Gastrocnemius medialis (tissue), 4 donors: ENCODE measurements around the gene MAST4. TPM values are rescaled to one million over a fixed set of nuclear protein-coding genes. Genes with fewer than 3 reads are reported as not detected.

Source experiments
- ATAC-seq, 2 donors: fragments of 150-250 bp; one replicate each; pipeline ENCODE4 v1.9.1; 2016
- DNase-seq, 2 donors: peaks; one replicate each; pipeline ENCODE4 v3.0.0-alpha.2; 2019
- H3K27ac ChIP-seq, 4 donors: fragments of 200-600 bp; sonication (generic); 1 replicate in 1 of 4; 2 replicates in 3 of 4; pipeline ENCODE4 v1.5.1; 2016 to 2018; ENCODE audit warnings: mild to moderate bottlenecking in 2 of 4, moderate library complexity in 1 of 4
- H3K27me3 ChIP-seq, 3 donors: fragments of 200-600 bp; sonication (generic) in 2 of 3; 1 replicate in 1 of 3; 2 replicates in 2 of 3; pipeline versions ENCODE4 v1.5.1 to v1.6.0; 2016 to 2019; ENCODE audit warnings: mild to moderate bottlenecking in 1 of 3, moderate library complexity in 1 of 3
- H3K36me3 ChIP-seq, 2 donors: fragments of 200-600 bp; sonication (generic) in 1 of 2; one replicate each; pipeline ENCODE4 v1.5.1; 2017 to 2018
- H3K4me1 ChIP-seq, 2 donors: fragments of 200-600 bp; sonication (generic) in 1 of 2; one replicate each; pipeline ENCODE4 v1.5.1; 2016 to 2017; ENCODE audit warnings: mild to moderate bottlenecking in 2 of 2
- H3K4me3 ChIP-seq, 4 donors: fragments of 200-600 bp; sonication (generic) in 3 of 4; 1 replicate in 1 of 4; 2 replicates in 3 of 4; pipeline ENCODE4 v1.5.1; 2016 to 2019; ENCODE audit warnings: mild to moderate bottlenecking in 2 of 4
- H3K9me3 ChIP-seq, 3 donors: fragments of 200-600 bp; sonication (generic) in 2 of 3; 1 replicate in 1 of 3; 2 replicates in 2 of 3; pipeline ENCODE4 v1.5.1; 2016 to 2019
- CTCF ChIP-seq, 5 experiments: fragments of 450-650 bp in 3 of 5; fragments of 200-600 bp in 2 of 5; sonication (generic) in 2 of 5; IDR thresholded peaks in 4 of 5; conservative IDR thresholded peaks in 1 of 5; 1 replicate in 4 of 5; 2 replicates in 1 of 5; pipeline ENCODE4 v1.5.1; 2016 to 2019; ENCODE audit warnings: antibody characterized with exemption in 5 of 5, mild to moderate bottlenecking in 3 of 5, moderate library complexity in 3 of 5
- POLR2A ChIP-seq, 2 donors: fragments of 450-650 bp; IDR thresholded peaks; one replicate each; pipeline ENCODE4 v1.6.1; 2017; ENCODE audit warnings: antibody characterized with exemption in 2 of 2, mild to moderate bottlenecking in 2 of 2, moderate library complexity in 2 of 2
- in situ Hi-C, 4 donors: fragments of 200-750 bp; cut with MboI; loops; one replicate each; pipeline versions ENCODE4 v1.15.0 to v1.8.0; 2017; ENCODE audit warnings: low sequenced_read_pairs in 4 of 4
- intact Hi-C: fragments of 100-400 bp; cut with DNase I; formaldehyde crosslinking; loops from one replicate; pipeline ENCODE4 v1.15.1; 2023; ENCODE audit warnings: low total_unique reads
- total RNA-seq, 4 donors: library from RNA; depleted of rRNA; stranded (reverse); fragments of >200 nt; gene quantifications; one replicate each; pipeline versions ENCODE4 v1.1.0 to v1.2.3, GENCODE V29; 2016

MAST4 gene
- total RNA-seq, 4 donors from 2014 or later: 24.1 to 42.0 (median 38.5) TPM

GRCh38 chr5:67176936-67177335 is 580.7 kb downstream of the MAST4 start:
- Histone ChIP-seq H3K36me3 (no peaks in the 10 kb centered on the region), H3K4me3 (no peak overlapping the region), H3K9me3 (no peaks in the 10 kb centered on the region), H3K4me1 (no peaks in the 10 kb centered on the region), H3K27me3 (no peaks in the 10 kb centered on the region), H3K27ac (no peak overlapping the region)
- ATAC-seq: no peak
- DNase-seq: no peak
- intact Hi-C loops: no loop called here
- TF ChIP-seq CTCF (IDR thresholded peaks at IDR 0.05 in 4 of 5, conservative IDR thresholded peaks at IDR 0.05 in 1 of 5): no peak
- TF ChIP-seq POLR2A (IDR thresholded peaks at IDR 0.05): no peak
- in situ Hi-C loops: loop anchor here in 1 of 4 donors (25.0 kb wide), 1 partner anchor 865 kb away; no protein-coding TSS in a partner anchor

GRCh38 chr5:67178085-67178484 is 581.9 kb downstream of the MAST4 start:
- Histone ChIP-seq H3K4me3 (no peak overlapping the region), H3K27me3 (no peaks in the 10 kb centered on the region), H3K27ac (no peak overlapping the region), H3K36me3 (no peaks in the 10 kb centered on the region), H3K4me1 (peaks cover 0 to 3% of the 10 kb centered on the region in 2 donors), H3K9me3 (no peaks in the 10 kb centered on the region)
- in situ Hi-C loops: loop anchor here in 1 of 4 donors (25.0 kb wide), 1 partner anchor 866 kb away; no protein-coding TSS in a partner anchor
- DNase-seq: no peak
- no peak for ATAC-seq
- intact Hi-C loops: no loop called here
- TF ChIP-seq POLR2A (IDR thresholded peaks at IDR 0.05): no peak
- TF ChIP-seq CTCF (IDR thresholded peaks at IDR 0.05 in 4 of 5, conservative IDR thresholded peaks at IDR 0.05 in 1 of 5): no peak

GRCh38 chr5:67178966-67179365 is 582.8 kb downstream of the MAST4 start:
- Histone ChIP-seq H3K36me3 (no peaks in the 10 kb centered on the region), H3K27me3 (no peaks in the 10 kb centered on the region), H3K4me1 (peaks cover 0 to 3% of the 10 kb centered on the region in 2 donors), H3K9me3 (no peaks in the 10 kb centered on the region), H3K27ac (no peak overlapping the region), H3K4me3 (no peak overlapping the region)
- intact Hi-C loops: no loop called here
- TF ChIP-seq POLR2A (IDR thresholded peaks at IDR 0.05): no peak
- no peak for TF ChIP-seq CTCF (IDR thresholded peaks at IDR 0.05 in 4 of 5, conservative IDR thresholded peaks at IDR 0.05 in 1 of 5)
- in situ Hi-C loops: loop anchor here in 1 of 4 donors (25.0 kb wide), 1 partner anchor 867 kb away; no protein-coding TSS in a partner anchor
- ATAC-seq (no peak), DNase-seq (no peak)

GRCh38 chr5:67179697-67180361 is 583.6 kb downstream of the MAST4 start:
- Histone ChIP-seq H3K4me3 (no peak overlapping the region), H3K36me3 (no peaks in the 10 kb centered on the region), H3K4me1 (peaks cover 0 to 3% of the 10 kb centered on the region in 2 donors), H3K9me3 (no peaks in the 10 kb centered on the region), H3K27me3 (no peaks in the 10 kb centered on the region), H3K27ac (no peak overlapping the region)
- in situ Hi-C loops (loop anchor here in 1 of 4 donors (25.0 kb wide), 1 partner anchor 868 kb away; no protein-coding TSS in a partner anchor), intact Hi-C loops (no loop called here)
- TF ChIP-seq CTCF (IDR thresholded peaks at IDR 0.05 in 4 of 5, conservative IDR thresholded peaks at IDR 0.05 in 1 of 5): no peak
- TF ChIP-seq POLR2A (IDR thresholded peaks at IDR 0.05): no peak
- DNase-seq: no peak
- ATAC-seq: no peak
